GM12892 (cell line): Measurements from ENCODE around the gene AGXT.

Experiments
- POLR2A ChIP-seq: IDR thresholded peaks from 2 replicates; pipeline ENCODE4 v1.6.1; 2011; ENCODE audit warnings: low read depth, low read length, control low read depth
- TAF1 ChIP-seq: IDR thresholded peaks from 2 replicates; pipeline ENCODE4 v1.6.1; 2011; ENCODE audit warnings: low read depth, mild to moderate bottlenecking, control low read depth, low read length, borderline replicate concordance

DNA sequence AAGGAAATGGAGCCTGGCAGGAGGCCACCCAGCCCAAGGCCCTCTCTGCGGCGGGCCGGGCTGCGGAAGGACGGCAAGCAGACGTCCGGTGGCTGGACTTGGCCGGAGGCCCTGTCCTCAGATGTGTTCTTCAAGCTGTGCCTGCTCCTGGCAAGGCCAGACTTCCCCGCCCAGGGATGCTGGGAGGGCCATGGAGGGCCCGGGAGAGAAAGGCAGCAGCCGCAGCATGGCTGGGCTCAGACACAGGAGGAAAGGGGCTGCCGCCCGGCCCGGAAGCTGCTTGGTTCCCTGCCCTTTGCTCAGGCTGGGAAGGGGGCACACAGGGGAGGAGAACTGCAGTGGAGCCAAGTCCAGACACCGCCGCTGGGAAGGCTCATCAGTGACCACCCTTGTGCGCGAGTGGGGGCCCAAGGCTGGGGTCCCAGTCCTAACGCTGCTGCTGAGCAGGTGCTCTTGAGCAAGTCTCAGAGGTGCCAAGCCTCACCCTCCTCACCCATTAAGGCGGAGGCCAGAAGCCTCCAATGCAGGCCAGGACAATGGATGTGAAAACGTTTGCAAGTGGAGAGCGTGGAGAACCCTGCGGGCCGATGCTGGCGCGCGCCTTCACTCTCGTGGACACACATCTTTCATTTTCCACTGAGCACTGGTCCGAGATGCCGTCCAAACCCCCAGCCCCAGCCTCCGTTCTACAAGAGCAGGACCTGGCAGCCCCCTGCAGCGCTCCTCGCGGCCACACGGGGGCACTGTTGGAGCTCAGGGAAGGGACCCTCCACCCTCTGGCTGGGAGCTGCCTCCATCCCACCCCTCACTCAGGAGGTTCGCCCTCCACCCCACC lies 45.4 kb downstream of the AGXT start:
- TF ChIP-seq TAF1 (no peak), POLR2A (no peak)
